NK-92 treated with Interleukin-12 subunit alpha and Interleukin-12 subunit beta, amount 100 ng/mL, for 24 hours (cell line): Measurements from ENCODE around the gene CTNNA3.

Experiments
- DNase-seq: peaks from one replicate; lab custom pipeline; 2025; lab: John Stamatoyannopoulos, UW

The CTNNA3 gene

GRCh38 chr10:66811211-66811610 lies 884.8 kb downstream of the CTNNA3 start:
- no peak for DNase-seq

GRCh38 chr10:66809402-66809801 lies 886.6 kb downstream of the CTNNA3 start:
- no peak for DNase-seq

- no peak for DNase-seq
Observed at GRCh38 chr10:66805612-66806011, 890.4 kb downstream of the CTNNA3 start.

GRCh38 chr10:66804962-66805361 lies 891.0 kb downstream of the CTNNA3 start:
- no peak for DNase-seq

- DNase-seq: no peak
Observed at GRCh38 chr10:66803174-66803573, 892.8 kb downstream of the CTNNA3 start.

GRCh38 chr10:66799474-66799873 lies 896.5 kb downstream of the CTNNA3 start:
- no peak for DNase-seq

- DNase-seq: no peak
Observed at GRCh38 chr10:66795866-66796265, 900.1 kb downstream of the CTNNA3 start.

GRCh38 chr10:66792441-66792840 lies 903.6 kb downstream of the CTNNA3 start:
- DNase-seq: no peak

- no peak for DNase-seq
Observed at GRCh38 chr10:66788178-66788987, 907.6 kb downstream of the CTNNA3 start.

GRCh38 chr10:66786709-66787108 lies 909.3 kb downstream of the CTNNA3 start:
- no peak for DNase-seq

- no peak for DNase-seq
Observed at GRCh38 chr10:66784770-66785169, 911.2 kb downstream of the CTNNA3 start.

GRCh38 chr10:66783316-66783715 lies 912.7 kb downstream of the CTNNA3 start:
- no peak for DNase-seq

- DNase-seq: no peak
Observed at GRCh38 chr10:66782776-66783175, 913.2 kb downstream of the CTNNA3 start.

- no peak for DNase-seq
Observed at GRCh38 chr10:66782144-66782543, 913.9 kb downstream of the CTNNA3 start.

- DNase-seq: no peak
Observed at GRCh38 chr10:66780796-66781195, 915.2 kb downstream of the CTNNA3 start.

GRCh38 chr10:66778351-66778750 lies 917.6 kb downstream of the CTNNA3 start:
- no peak for DNase-seq

- no peak for DNase-seq
Observed at GRCh38 chr10:66777665-66778064, 918.3 kb downstream of the CTNNA3 start.

GRCh38 chr10:66773472-66773817 lies 922.5 kb downstream of the CTNNA3 start:
- DNase-seq: no peak

GRCh38 chr10:66772548-66773471 lies 923.2 kb downstream of the CTNNA3 start:
- no peak for DNase-seq

GRCh38 chr10:66767707-66768106 lies 928.3 kb downstream of the CTNNA3 start:
- DNase-seq: no peak

GRCh38 chr10:66762218-66762729 lies 933.7 kb downstream of the CTNNA3 start:
- DNase-seq: no peak

GRCh38 chr10:66760941-66761340 lies 935.1 kb downstream of the CTNNA3 start:
- DNase-seq: no peak

GRCh38 chr10:66755474-66755873 lies 940.5 kb downstream of the CTNNA3 start:
- DNase-seq: no peak
